ENCODE data around the gene CAMTA1.
"Not testable (repeated sequence)": the region's sequence is repeated elsewhere in the genome, so short reads cannot be mapped to it uniquely, and the experiment has no call there.

CAMTA1 gene

GRCh38 chr1:6807782-6808181 is 22.5 kb downstream of the CAMTA1 start:
- no peak for DNase-seq (ENCODE audit: low read depth in 2 of 2)

DNA sequence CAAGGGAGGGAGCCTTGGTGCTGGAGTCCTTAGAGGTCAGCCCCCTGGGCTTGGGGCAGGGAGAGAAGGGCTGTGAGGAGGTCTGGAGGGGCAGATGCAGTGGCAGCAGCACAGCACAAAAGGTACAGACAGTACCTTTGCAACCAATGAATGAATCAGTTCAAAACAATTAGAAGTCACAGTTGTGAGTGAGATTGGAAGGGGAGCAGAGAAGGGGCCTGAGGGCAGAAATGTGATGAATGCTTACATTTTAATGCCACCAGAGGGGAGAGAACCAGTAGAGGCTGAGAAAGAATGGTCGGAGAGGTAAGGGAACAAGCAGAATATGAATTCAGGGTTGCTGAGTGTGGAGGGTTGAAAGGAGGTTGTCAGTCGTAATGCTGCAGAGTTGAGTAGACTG is 24.2 kb downstream of the CAMTA1 start:
- DNase-seq (ENCODE audit: low read depth in 2 of 2): no peak

- DNase-seq (ENCODE audit: low read depth in 2 of 2): not testable (repeated sequence)
Observed at GRCh38 chr1:6810146-6810734, 25.0 kb downstream of the CAMTA1 start.

DNA sequence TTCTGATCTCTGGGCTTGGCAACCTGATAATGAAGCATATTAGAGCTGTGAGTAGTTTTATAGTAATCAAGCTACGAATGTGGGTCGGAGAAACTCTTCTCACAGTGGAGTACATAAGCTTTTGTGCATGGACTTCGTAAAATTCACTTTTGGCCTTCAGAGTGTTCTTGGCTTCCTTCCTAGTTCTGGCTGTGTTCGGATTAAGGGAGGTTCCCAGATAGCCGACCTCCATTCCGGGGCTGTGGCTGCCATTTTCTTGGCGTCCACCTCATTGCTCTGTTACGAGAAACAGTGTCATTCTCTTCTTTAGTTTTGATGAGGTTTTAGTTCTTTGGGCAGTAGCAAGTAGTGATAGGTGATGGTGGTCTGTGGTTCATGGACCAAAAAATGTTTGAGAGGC is 26.3 kb downstream of the CAMTA1 start:
- no peak for DNase-seq (ENCODE audit: low read depth in 2 of 2)

- no peak for DNase-seq (ENCODE audit: low read depth in 2 of 2)
Observed at GRCh38 chr1:6813165-6813564, 27.9 kb downstream of the CAMTA1 start.

- no peak for DNase-seq (ENCODE audit: low read depth in 2 of 2)
Observed at GRCh38 chr1:6815726-6816125, 30.5 kb downstream of the CAMTA1 start.

DNA sequence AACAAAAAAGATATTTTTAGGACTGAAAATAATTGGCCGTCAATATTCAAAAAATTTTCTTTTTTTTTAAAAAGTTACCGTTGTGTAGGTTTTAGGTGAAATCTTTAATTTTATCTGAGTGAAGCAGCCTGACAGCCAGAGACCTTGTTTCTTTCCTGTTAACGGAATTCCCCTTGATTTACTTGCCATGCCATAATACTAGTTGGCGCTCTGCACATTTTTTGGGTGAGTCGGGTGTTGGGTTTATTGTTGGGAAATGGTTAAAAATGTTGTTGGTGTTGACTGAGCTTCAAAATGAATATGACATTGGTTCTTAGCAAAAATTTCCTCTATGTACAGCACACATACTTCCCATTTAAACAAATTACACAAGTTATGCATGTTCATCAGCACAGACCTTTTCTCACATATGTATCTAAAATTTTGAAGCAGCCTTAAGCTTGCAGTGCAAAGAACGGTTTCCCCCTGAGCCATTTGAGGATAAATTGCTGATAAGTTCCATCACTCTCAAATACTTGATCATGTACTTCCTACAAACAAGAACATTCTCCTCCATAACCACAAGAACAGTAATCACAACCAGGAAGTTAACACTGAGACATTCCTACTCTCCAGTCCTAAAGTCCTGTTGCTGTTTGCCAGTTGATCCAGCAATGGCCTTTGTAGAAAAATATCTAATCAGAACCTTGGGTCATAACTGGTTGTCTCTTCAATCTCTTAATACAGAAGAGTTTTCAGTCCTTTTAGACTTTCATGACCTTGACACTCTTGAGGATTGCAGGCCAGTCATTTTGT is 34.2 kb downstream of the CAMTA1 start:
- no peak for DNase-seq (ENCODE audit: low read depth in 2 of 2)

DNA sequence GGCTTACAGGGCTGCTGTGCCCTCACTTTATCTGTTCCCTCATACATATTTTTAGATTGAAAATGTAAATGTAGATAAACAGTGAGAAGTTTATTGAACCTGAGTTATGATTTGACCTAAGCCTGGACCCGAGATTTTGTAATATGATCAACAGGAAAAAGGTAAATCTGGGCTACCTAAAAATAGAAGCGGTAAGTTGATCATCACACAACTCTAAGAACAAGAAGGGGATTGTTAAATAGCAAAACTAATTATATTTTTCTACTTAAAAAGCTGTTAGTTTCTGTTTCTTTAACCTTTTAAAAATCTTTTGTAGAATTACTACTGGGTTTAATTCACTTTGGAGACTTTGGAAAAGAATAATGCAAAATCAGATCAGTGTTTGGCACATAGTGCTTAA is 35.6 kb downstream of the CAMTA1 start:
- DNase-seq (ENCODE audit: low read depth in 2 of 2): no peak

DNA sequence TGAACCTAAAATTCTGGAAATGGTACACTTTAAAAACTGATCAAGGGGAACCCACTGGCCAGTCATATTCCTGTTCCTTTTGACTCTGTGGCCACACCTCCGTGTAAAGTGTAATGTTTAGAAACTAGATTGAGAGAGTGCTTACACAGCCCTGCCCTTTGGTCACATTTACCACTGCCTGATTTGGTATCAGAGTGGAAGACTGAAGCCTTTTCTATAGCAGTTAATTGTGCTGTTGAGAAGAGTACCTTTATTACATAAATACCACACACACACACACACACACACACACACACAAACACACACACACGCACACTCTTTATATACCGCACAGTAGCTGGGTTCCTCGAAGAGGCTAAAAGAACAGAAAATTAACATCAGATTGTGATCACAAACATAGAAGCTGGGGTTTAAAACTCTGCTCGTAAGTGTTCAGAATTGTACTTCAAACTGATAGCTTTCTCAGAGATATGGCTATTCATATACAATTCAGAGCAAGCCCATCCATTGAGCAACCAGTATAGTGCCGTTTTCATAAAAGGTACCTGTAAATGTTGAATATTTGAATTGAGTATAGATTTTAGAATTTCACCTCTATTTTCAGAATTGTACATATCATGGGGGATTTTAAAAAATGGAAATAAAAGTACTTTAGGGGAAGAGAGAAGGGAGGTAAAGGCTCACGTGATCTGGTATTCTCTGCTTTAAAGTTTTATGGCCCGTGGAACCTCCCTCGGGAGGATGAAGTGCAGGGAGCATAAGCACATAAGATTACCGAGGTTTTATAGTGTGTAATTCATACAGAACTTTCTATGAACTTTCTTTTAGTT is 37.5 kb downstream of the CAMTA1 start:
- no peak for DNase-seq (ENCODE audit: low read depth in 2 of 2)

DNA sequence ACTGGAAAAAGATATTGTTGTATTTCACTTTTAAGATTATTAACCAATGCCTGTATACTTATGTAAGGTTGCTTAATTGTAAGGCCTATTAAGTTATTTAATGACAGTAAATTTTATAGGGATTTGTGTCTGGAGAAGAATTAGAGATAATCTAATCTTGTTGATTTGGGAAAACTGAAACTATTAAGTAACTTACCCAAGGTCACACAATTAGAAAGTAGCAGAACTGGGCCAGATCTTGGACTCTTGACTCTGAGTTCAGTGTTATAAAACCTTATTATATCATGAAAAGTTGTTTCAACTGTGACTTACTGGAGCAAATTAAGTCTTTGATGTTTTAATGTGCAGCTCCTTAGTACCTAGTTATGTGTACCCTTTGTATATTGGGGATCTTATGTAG is 38.5 kb downstream of the CAMTA1 start:
- no peak for DNase-seq (ENCODE audit: low read depth in 2 of 2)

GRCh38 chr1:6824665-6825368 is 39.6 kb downstream of the CAMTA1 start:
- DNase-seq (ENCODE audit: low read depth in 2 of 2): no peak

GRCh38 chr1:6825828-6826227 is 40.6 kb downstream of the CAMTA1 start:
- DNase-seq (ENCODE audit: low read depth in 2 of 2): no peak

DNA sequence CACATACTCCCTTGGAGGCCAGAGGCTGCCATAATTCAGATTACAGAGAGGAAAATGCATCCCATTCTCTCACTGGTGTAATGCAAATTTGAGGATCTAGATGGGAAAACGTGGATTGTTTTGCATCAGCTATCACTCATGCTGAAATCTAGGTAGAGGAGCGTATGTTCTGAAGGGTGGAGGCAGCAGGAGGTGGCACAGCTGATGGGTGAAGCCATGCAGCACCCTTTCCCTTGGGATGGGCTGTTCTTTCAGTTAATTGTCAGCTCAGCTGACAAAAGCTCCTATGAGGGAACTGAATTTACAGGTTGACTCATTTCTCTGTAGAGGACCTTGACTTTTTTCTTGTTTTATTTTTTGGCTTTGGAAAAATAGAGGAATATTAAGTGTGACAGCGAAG is 41.8 kb downstream of the CAMTA1 start:
- DNase-seq (ENCODE audit: low read depth in 2 of 2): no peak

- DNase-seq (ENCODE audit: low read depth in 2 of 2): no peak
Observed at GRCh38 chr1:6827630-6828165, 42.4 kb downstream of the CAMTA1 start.

DNA sequence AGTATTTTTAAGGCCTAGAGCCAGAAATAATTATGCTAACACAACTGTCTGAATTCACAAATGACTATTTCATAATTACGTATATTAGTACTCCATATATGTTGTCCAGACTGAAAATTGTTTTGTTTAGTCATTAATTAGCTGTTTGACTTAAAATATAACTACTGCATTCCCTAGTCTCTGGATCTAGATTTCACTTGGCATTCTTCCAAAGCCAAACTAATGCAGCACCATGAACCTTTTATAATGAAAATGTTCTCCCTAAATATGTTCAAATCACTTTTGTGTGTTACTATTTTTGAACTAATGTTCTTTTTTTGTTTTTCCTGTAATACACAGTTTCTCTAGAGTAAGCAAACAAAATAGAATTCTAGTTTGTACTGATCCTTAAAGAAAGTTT is 46.1 kb downstream of the CAMTA1 start:
- DNase-seq (ENCODE audit: low read depth in 2 of 2): no peak

DNA sequence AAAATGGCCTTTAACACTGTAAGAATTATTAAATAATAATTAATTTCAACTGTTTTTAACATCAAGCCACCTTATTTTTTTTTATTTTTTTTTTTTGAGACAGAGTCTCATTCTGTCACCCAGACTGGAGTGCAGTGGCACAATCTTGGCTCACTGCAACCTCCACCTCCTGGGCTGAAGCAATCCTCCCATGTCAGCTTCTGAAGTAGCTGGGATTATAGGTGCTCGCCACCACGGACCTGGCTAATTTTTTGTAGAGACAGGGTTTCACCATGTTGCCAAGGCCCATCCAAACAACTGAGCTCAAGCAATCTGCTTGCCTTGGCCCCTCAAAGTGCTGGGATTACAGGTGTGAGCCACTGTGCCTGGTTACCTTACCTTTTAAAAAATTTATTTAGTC is 46.8 kb downstream of the CAMTA1 start:
- not testable (repeated sequence) for DNase-seq (ENCODE audit: low read depth in 2 of 2)

DNA sequence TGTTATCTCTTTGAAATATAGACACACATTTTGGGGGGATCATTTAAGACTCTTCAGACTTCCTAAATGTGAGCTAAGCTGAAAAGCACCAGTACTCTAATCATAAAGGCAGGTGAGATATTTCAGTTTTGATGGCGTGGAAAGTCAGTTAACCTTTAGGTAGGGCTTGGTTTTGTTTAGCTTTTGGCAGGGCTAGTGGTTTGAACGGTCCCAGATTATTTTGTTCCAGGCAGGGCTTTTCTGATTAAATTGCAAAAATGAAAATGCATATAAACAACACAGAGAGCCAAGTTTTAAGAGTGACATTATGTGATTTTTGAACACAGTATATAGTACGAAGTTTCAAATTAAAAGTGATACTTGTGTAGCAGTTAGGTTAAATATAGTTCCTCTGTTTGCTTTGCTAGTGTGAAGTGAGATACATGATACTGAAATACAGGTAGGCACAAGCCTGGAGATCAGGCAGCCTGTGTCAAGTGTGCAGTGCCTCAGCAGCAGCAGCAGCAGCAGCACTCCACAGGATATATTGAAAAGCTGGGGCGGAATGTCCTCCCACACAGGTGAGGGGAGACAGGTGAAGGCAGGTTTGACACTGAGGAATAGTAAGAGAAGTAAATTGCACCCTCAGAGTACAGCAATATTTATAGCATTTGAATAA is 47.4 kb downstream of the CAMTA1 start:
- no peak for DNase-seq (ENCODE audit: low read depth in 2 of 2)

GRCh38 chr1:6833804-6834203 is 48.5 kb downstream of the CAMTA1 start:
- no peak for DNase-seq (ENCODE audit: low read depth in 2 of 2)

- DNase-seq (ENCODE audit: low read depth in 2 of 2): no peak
Observed at GRCh38 chr1:6834366-6834765, 49.1 kb downstream of the CAMTA1 start.

- no peak for DNase-seq (ENCODE audit: low read depth in 2 of 2)
Observed at GRCh38 chr1:6835139-6835538, 49.9 kb downstream of the CAMTA1 start.

DNA sequence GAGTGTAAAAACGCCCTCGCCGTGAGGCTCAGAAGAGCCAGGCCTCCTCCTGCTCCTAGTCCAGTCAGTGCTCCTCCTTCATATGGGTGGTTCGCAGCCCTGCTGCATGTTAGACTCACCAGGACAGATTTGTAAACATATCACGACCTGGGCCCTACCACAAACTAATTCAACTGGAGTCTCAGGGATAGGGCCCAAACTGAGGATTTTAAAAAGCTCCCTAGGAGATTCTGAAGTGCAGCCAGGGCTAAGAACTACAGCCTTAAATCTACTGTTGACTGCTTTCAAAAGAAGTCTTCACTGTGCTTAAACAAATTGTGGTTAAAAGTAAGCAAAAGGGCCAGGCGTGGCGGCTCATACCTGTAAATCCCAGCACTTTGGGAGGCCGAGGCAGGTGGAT is 57.0 kb downstream of the CAMTA1 start:
- no peak for DNase-seq (ENCODE audit: low read depth in 2 of 2)
